H9 (cell line): Measurements from ENCODE around the gene RBMS3. TPM values are rescaled to one million over a fixed set of nuclear protein-coding genes. Genes with fewer than 3 reads are reported as not detected.

ENCODE experiments used
- DNase-seq: peaks from one replicate; pipeline ENCODE4 v3.0.0-alpha.2; 2017
- H2AFZ ChIP-seq: one replicate; pipeline ENCODE4 v1.6.1; 2013; ENCODE audit warnings: mild to moderate bottlenecking, low read length, control low read depth, moderate library complexity
- H2AK5ac ChIP-seq: 2 replicates; pipeline ENCODE4 v1.6.1; 2013; ENCODE audit warnings: low read length, control low read depth, mixed read lengths; ENCODE audit not compliant: insufficient read length
- H2BK120ac ChIP-seq: one replicate; pipeline ENCODE4 v1.6.1; 2013; ENCODE audit warnings: low read depth, mild to moderate bottlenecking, low read length, control low read depth, inconsistent platforms; ENCODE audit not compliant: poor library complexity, severe bottlenecking
- H2BK12ac ChIP-seq: 2 replicates; pipeline ENCODE4 v1.6.1; 2013; ENCODE audit warnings: low read length, control low read depth, mixed read lengths, low read depth; ENCODE audit not compliant: insufficient read length
- H2BK15ac ChIP-seq: 2 replicates; pipeline ENCODE4 v1.6.1; 2013; ENCODE audit warnings: low read depth, low read length, control low read depth
- H2BK20ac ChIP-seq: one replicate; pipeline ENCODE4 v1.6.1; 2013; ENCODE audit warnings: low read depth, mild to moderate bottlenecking, low read length, control low read depth, inconsistent platforms; ENCODE audit not compliant: poor library complexity, severe bottlenecking
- H2BK5ac ChIP-seq: 2 replicates; pipeline ENCODE4 v1.6.1; 2013; ENCODE audit warnings: low read length, control low read depth, mixed read lengths; ENCODE audit not compliant: insufficient read length
- H3K14ac ChIP-seq: 2 replicates; pipeline ENCODE4 v1.6.1; 2013; ENCODE audit warnings: low read length, control low read depth; ENCODE audit not compliant: insufficient read depth
- H3K18ac ChIP-seq: 2 replicates; pipeline ENCODE4 v1.6.1; 2013; ENCODE audit warnings: low read depth, mild to moderate bottlenecking, mixed read lengths, low read length, control low read depth; ENCODE audit not compliant: insufficient read length
- H3K23ac ChIP-seq: 2 replicates; pipeline ENCODE4 v1.6.1; 2013; ENCODE audit warnings: low read length, control low read depth, mixed read lengths, low read depth; ENCODE audit not compliant: insufficient read length
- H3K23me2 ChIP-seq: 2 replicates; pipeline ENCODE4 v1.6.1; 2013; ENCODE audit warnings: low read depth, mild to moderate bottlenecking, mixed read lengths, low read length, control low read depth; ENCODE audit not compliant: insufficient read length, poor library complexity, severe bottlenecking
- H3K27ac ChIP-seq: 2 replicates; pipeline ENCODE4 v1.5.1; 2013; ENCODE audit warnings: low read length, control low read depth, mixed read lengths, low read depth; ENCODE audit not compliant: insufficient read length
- H3K27me3 ChIP-seq: 2 replicates; pipeline ENCODE4 v1.6.1; 2013; ENCODE audit warnings: low read length, control low read depth, inconsistent platforms; ENCODE audit not compliant: insufficient read depth
- H3K4ac ChIP-seq: 2 replicates; pipeline ENCODE4 v1.6.1; 2013; ENCODE audit warnings: low read depth, mild to moderate bottlenecking, control low read depth, inconsistent platforms, low read length, moderate library complexity
- H3K4me1 ChIP-seq: 2 replicates; pipeline ENCODE4 v1.6.1; 2013; ENCODE audit warnings: low read length, control low read depth, inconsistent platforms; ENCODE audit not compliant: insufficient read depth
- H3K4me2 ChIP-seq: 2 replicates; pipeline ENCODE4 v1.6.1; 2013; ENCODE audit warnings: low read length, control low read depth, mixed read lengths; ENCODE audit not compliant: insufficient read length, insufficient read depth
- H3K56ac ChIP-seq: 2 replicates; pipeline ENCODE4 v1.6.1; 2013; ENCODE audit warnings: low read depth, mild to moderate bottlenecking, mixed read lengths, low read length, control low read depth; ENCODE audit not compliant: insufficient read length
- H3K79me1 ChIP-seq: 2 replicates; pipeline ENCODE4 v1.6.1; 2013; ENCODE audit warnings: low read depth, mild to moderate bottlenecking, moderate library complexity, low read length, control low read depth, inconsistent platforms; ENCODE audit not compliant: insufficient read depth, poor library complexity, severe bottlenecking
- H3K79me2 ChIP-seq: 2 replicates; pipeline ENCODE4 v1.6.1; 2013; ENCODE audit warnings: low read length, control low read depth, inconsistent platforms; ENCODE audit not compliant: insufficient read depth
- H3K9ac ChIP-seq: 2 replicates; pipeline ENCODE4 v1.6.1; 2013; ENCODE audit warnings: low read length, control low read depth, mixed read lengths; ENCODE audit not compliant: insufficient read length; ENCODE audit errors: extremely low read depth
- H3K9me3 ChIP-seq: one replicate; pipeline ENCODE4 v1.6.1; 2013; ENCODE audit warnings: low read depth, low read length, inconsistent platforms; ENCODE audit not compliant: control insufficient read depth
- H3T11ph ChIP-seq: one replicate; pipeline ENCODE4 v1.6.1; 2013; ENCODE audit warnings: mild to moderate bottlenecking, low read length, control low read depth, inconsistent platforms
- H4K20me1 ChIP-seq: one replicate; pipeline ENCODE4 v1.6.1; 2013; ENCODE audit not compliant: control insufficient read depth, insufficient read length, insufficient read depth
- H4K5ac ChIP-seq: 2 replicates; pipeline ENCODE4 v1.6.1; 2013; ENCODE audit warnings: low read depth, mild to moderate bottlenecking, mixed read lengths, low read length, control low read depth; ENCODE audit not compliant: insufficient read length
- H4K8ac ChIP-seq: replicated peaks from 2 replicates; pipeline ENCODE4 v1.6.1; 2013; ENCODE audit warnings: low read length, control low read depth, mixed read lengths, low read depth; ENCODE audit not compliant: insufficient read length
- H4K91ac ChIP-seq: 2 replicates; pipeline ENCODE4 v1.6.1; 2013; ENCODE audit warnings: low read depth, mild to moderate bottlenecking, moderate library complexity, mixed read lengths, low read length, control low read depth; ENCODE audit not compliant: insufficient read length
- H3K27ac Mint-ChIP-seq, 3 experiments: 2 replicates in 2 of 3; 3 replicates in 1 of 3; pipeline ENCODE4 v1.8.0; 2020 to 2021; ENCODE audit warnings: mixed read lengths in 3 of 3, mild to moderate bottlenecking in 1 of 3, moderate library complexity in 1 of 3
- H3K27me3 Mint-ChIP-seq: 2 replicates; pipeline ENCODE4 v1.8.0; 2021; ENCODE audit warnings: low read depth, mild to moderate bottlenecking, moderate library complexity, mixed read lengths
- H3K36me3 Mint-ChIP-seq, 3 experiments: 2 replicates in 2 of 3; 3 replicates in 1 of 3; pipeline ENCODE4 v1.8.0; 2020 to 2021; ENCODE audit warnings: low read depth in 3 of 3, mixed read lengths in 3 of 3; ENCODE audit not compliant: insufficient read depth in 1 of 3
- H3K4me1 Mint-ChIP-seq, 2 experiments: 2 replicates each; pipeline ENCODE4 v1.8.0; 2020; ENCODE audit warnings: mixed read lengths in 2 of 2
- H3K4me3 Mint-ChIP-seq, 2 experiments: 2 replicates in 1 of 2; 3 replicates in 1 of 2; pipeline ENCODE4 v1.8.0; 2020 to 2021; ENCODE audit warnings: mild to moderate bottlenecking in 2 of 2, mixed read lengths in 2 of 2, moderate library complexity in 1 of 2
- H3K9me3 Mint-ChIP-seq, 2 experiments: 2 replicates in 1 of 2; 3 replicates in 1 of 2; pipeline ENCODE4 v1.8.0; 2020; ENCODE audit warnings: mild to moderate bottlenecking in 2 of 2, mixed read lengths in 2 of 2, moderate library complexity in 1 of 2
- WGBS: extraction: QIAGEN DNeasy Blood & Tissue Kit; methylation state at CpG from one replicate; pipeline ENCODE4 v1.1.7; 2013; ENCODE audit warnings: missing lambda C conversion rate, low lambda C conversion rate, mixed read lengths; ENCODE audit not compliant: insufficient read length; ENCODE audit errors: extremely low coverage; 5-methylcytosine and 5-hydroxymethylcytosine counted together
- total RNA-seq: library from RNA; stranded (reverse); gene quantifications from 2 replicates; pipeline ENCODE4 v1.2.1, GENCODE V29; 2021
- TF ChIP-seq, protein P1 (sequence below): fragments of 200-600 bp; sonication (generic); conservative IDR thresholded peaks from 3 replicates; pipeline ENCODE4 v1.8.0; 2021; ENCODE audit warnings: antibody characterized with exemption, mild to moderate bottlenecking

The RBMS3 gene
- total RNA-seq, 1 experiment from 2014 or later, result 8.1 TPM

DNA sequence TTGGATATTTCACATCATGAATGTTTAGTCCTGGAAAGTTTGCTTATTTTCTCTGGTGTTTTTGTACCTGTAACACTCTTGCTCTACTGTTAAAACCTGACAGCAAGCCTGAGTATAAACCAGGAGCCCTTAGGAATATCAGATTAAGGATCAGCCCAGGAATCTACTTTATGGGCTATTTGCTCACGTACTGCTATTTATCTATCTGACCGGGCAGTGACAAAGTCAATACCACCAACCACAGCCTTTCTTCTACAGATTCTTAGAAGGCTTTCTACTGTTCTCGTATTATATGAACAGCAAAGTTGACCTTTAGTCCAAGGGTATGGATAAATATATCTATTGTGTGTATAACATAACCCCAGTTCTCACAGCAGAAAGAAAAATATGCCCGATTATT is 521.2 kb downstream of the RBMS3 start:
- DNase-seq, result no peak
- H3K4me3 Mint-ChIP-seq, result no peak overlapping the region
- no peak overlapping the region for H2BK12ac ChIP-seq
- H3T11ph ChIP-seq, result no peak overlapping the region
- H3K14ac ChIP-seq, result no peak overlapping the region
- TF ChIP-seq, protein P1, sequence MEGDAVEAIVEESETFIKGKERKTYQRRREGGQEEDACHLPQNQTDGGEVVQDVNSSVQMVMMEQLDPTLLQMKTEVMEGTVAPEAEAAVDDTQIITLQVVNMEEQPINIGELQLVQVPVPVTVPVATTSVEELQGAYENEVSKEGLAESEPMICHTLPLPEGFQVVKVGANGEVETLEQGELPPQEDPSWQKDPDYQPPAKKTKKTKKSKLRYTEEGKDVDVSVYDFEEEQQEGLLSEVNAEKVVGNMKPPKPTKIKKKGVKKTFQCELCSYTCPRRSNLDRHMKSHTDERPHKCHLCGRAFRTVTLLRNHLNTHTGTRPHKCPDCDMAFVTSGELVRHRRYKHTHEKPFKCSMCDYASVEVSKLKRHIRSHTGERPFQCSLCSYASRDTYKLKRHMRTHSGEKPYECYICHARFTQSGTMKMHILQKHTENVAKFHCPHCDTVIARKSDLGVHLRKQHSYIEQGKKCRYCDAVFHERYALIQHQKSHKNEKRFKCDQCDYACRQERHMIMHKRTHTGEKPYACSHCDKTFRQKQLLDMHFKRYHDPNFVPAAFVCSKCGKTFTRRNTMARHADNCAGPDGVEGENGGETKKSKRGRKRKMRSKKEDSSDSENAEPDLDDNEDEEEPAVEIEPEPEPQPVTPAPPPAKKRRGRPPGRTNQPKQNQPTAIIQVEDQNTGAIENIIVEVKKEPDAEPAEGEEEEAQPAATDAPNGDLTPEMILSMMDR, result no peak
- no peak overlapping the region for H2BK120ac ChIP-seq
- H2AK5ac ChIP-seq, result no peak overlapping the region
- H3K56ac ChIP-seq, result no peak overlapping the region
- no peak overlapping the region for H4K5ac ChIP-seq
- no peaks in the 10 kb centered on the region for H3K23me2 ChIP-seq
- H2BK15ac ChIP-seq, result no peak overlapping the region
- no CpG with 5 or more reads among the region's 4 CpGs for WGBS
- H4K20me1 ChIP-seq, result no peaks in the 10 kb centered on the region
- no peak overlapping the region for H2BK5ac ChIP-seq
- no peaks in the 10 kb centered on the region for H3K27me3 ChIP-seq
- no peak overlapping the region for H3K9ac ChIP-seq
- H3K4me1 ChIP-seq, result no peaks in the 10 kb centered on the region
- no peak overlapping the region for H3K18ac ChIP-seq
- H3K9me3 Mint-ChIP-seq, result no peaks in the 10 kb centered on the region
- no peaks in the 10 kb centered on the region for H3K79me2 ChIP-seq
- H3K79me1 ChIP-seq, result no peaks in the 10 kb centered on the region
- no peaks in the 10 kb centered on the region for H3K27me3 Mint-ChIP-seq
- H3K4me1 Mint-ChIP-seq, result 0 out of 4 replicates have a peak, but pooled peaks cover 0 to 2% of the 10 kb centered on the region in 2 experiments
- no peak overlapping the region for H3K4me2 ChIP-seq
- no peak overlapping the region for H2AFZ ChIP-seq
- no peaks in the 10 kb centered on the region; a peak in 1 of 7 replicates for H3K36me3 Mint-ChIP-seq
- no peaks in the 10 kb centered on the region for H3K9me3 ChIP-seq
- H4K91ac ChIP-seq, result no peak overlapping the region
- no peak overlapping the region for H3K27ac Mint-ChIP-seq
- H4K8ac ChIP-seq, result no peak overlapping the region
- H3K23ac ChIP-seq, result no peak overlapping the region
- no peak overlapping the region for H3K4ac ChIP-seq
- H2BK20ac ChIP-seq, result no peak overlapping the region
- no peak overlapping the region for H3K27ac ChIP-seq
